Activated CD4-positive, alpha-beta T cell treated with anti-CD3 and anti-CD28 coated beads for 36 hours (primary cell): ENCODE results near the gene FMNL2. TPM values are rescaled to one million over a fixed set of nuclear protein-coding genes. Genes with fewer than 3 reads are reported as not detected.

Experiments
- ATAC-seq: fragments of 200-7000 bp; cut with Tn5 transposase; one replicate; pipeline ENCODE4 v1.10.0; 2021; ENCODE audit warnings: mild to moderate bottlenecking, moderate library complexity
- CTCF ChIA-PET: fragments of 350-600 bp; sonication (Branson Sonifier 250); formaldehyde crosslinking; loops from one replicate; lab custom pipeline; 2021; ENCODE audit warnings: antibody characterized with exemption; lab: Charles Lee
- POLR2A ChIA-PET: fragments of 350-600 bp; sonication (Branson Sonifier 250); formaldehyde crosslinking; loops from one replicate; lab custom pipeline; 2021; ENCODE audit warnings: antibody characterized with exemption, inconsistent platforms; lab: Charles Lee
- DNase-seq: peaks from one replicate; pipeline ENCODE4 v3.0.0-alpha.2; 2020
- H3K27ac Mint-ChIP-seq: one replicate; pipeline ENCODE4 v1.8.0; 2021; ENCODE audit warnings: mixed read lengths
- H3K27me3 Mint-ChIP-seq: one replicate; pipeline ENCODE4 v1.8.0; 2021; ENCODE audit warnings: mixed read lengths
- H3K36me3 Mint-ChIP-seq: one replicate; pipeline ENCODE4 v1.8.0; 2021; ENCODE audit warnings: low read depth, mixed read lengths
- H3K4me1 Mint-ChIP-seq: one replicate; pipeline ENCODE4 v1.8.0; 2021; ENCODE audit warnings: mixed read lengths
- H3K4me3 Mint-ChIP-seq: one replicate; pipeline ENCODE4 v1.8.0; 2021; ENCODE audit warnings: mild to moderate bottlenecking, moderate library complexity, mixed read lengths
- H3K9me3 Mint-ChIP-seq: one replicate; pipeline ENCODE4 v1.8.0; 2021; ENCODE audit warnings: low read depth, mixed read lengths
- intact Hi-C, 2 experiments: fragments of 100-400 bp; cut with DNase I in 1 of 2; cut with micrococcal nuclease in 1 of 2; formaldehyde crosslinking; loops; one replicate each; pipeline versions ENCODE4 v1.14.2 to v1.15.1; 2022 to 2024; cut with DNase I, micrococcal nuclease
- total RNA-seq, 2 experiments: library from RNA; stranded (reverse); gene quantifications; one replicate each; pipeline ENCODE4 v1.2.3, GENCODE V29; 2021

Gene FMNL2
- total RNA-seq, 2 experiments from 2014 or later = 3.0 to 3.3 TPM

GRCh38 chr2:152419944-152420343, 85.0 kb downstream of the FMNL2 start:
- H3K36me3 Mint-ChIP-seq = no peaks in the 10 kb centered on the region
- H3K27ac Mint-ChIP-seq = no peak overlapping the region
- no peak for ATAC-seq
- no peak overlapping the region for H3K4me3 Mint-ChIP-seq
- H3K27me3 Mint-ChIP-seq = peaks cover 13% of the 10 kb centered on the region
- no peaks in the 10 kb centered on the region for H3K9me3 Mint-ChIP-seq
- CTCF ChIA-PET = no interaction called here
- peaks cover 26% of the 10 kb centered on the region for H3K4me1 Mint-ChIP-seq
- POLR2A ChIA-PET = no interaction called here
- intact Hi-C loops = loop anchor here (2.0 to 5.0 kb wide), 4 partner anchors 25 to 1133 kb away; partner anchors contain the start of genes STAM2 (in 2 of the 2), ARL6IP6 (in 1 of the 2), NMI (in 1 of the 2) and PRPF40A (in 1 of the 2)
- no peak for DNase-seq

- Mint-ChIP-seq H3K36me3 (no peaks in the 10 kb centered on the region), H3K27me3 (peaks cover 13% of the 10 kb centered on the region), H3K4me3 (no peak overlapping the region), H3K4me1 (peaks cover 22% of the 10 kb centered on the region), H3K27ac (no peak overlapping the region), H3K9me3 (no peaks in the 10 kb centered on the region)
- ChIA-PET CTCF (no interaction called here), POLR2A (no interaction called here)
- DNase-seq = no peak
- ATAC-seq = no peak
- intact Hi-C loops = loop anchor here in 1 of 2 experiments (2.0 kb wide), 1 partner anchor 24 kb away; no protein-coding TSS in a partner anchor
Measured at GRCh38 chr2:152420363-152420762, 85.4 kb downstream of the FMNL2 start.

GRCh38 chr2:152420936-152421335, 86.0 kb downstream of the FMNL2 start:
- no peak overlapping the region for H3K4me3 Mint-ChIP-seq
- POLR2A ChIA-PET = interaction anchor here (0.6 kb wide), 1 partner anchor 38 kb away, joined by 3 read pairs; no protein-coding TSS in a partner anchor
- ATAC-seq = no peak

GRCh38 chr2:152421521-152422370, 86.8 kb downstream of the FMNL2 start:
- no peaks in the 10 kb centered on the region for H3K9me3 Mint-ChIP-seq

More at GRCh38 chr2:152420936-152421335, 86.0 kb downstream of the FMNL2 start:
- no peaks in the 10 kb centered on the region for H3K9me3 Mint-ChIP-seq
- intact Hi-C loops = loop anchor here in 1 of 2 experiments (2.0 kb wide), 1 partner anchor 24 kb away; no protein-coding TSS in a partner anchor
- DNase-seq = no peak
- no peak overlapping the region for H3K27ac Mint-ChIP-seq
- CTCF ChIA-PET = interaction anchor here (0.6 kb wide), 1 partner anchor 299 kb away, joined by 3 read pairs; no protein-coding TSS in a partner anchor
- no peaks in the 10 kb centered on the region for H3K36me3 Mint-ChIP-seq
- H3K4me1 Mint-ChIP-seq = peaks cover 16% of the 10 kb centered on the region
- peaks cover 13% of the 10 kb centered on the region for H3K27me3 Mint-ChIP-seq

GRCh38 chr2:152423684-152424083, 88.7 kb downstream of the FMNL2 start:
- ATAC-seq (no peak), DNase-seq (no peak)
- Mint-ChIP-seq H3K4me3 (no peak overlapping the region), H3K27me3 (peaks cover 12% of the 10 kb centered on the region), H3K36me3 (no peaks in the 10 kb centered on the region), H3K27ac (no peak overlapping the region), H3K9me3 (no peaks in the 10 kb centered on the region), H3K4me1 (peaks cover 8% of the 10 kb centered on the region)
- POLR2A ChIA-PET = no interaction called here
- intact Hi-C loops = no loop called here
- CTCF ChIA-PET = interaction anchor here (0.6 to 1.1 kb wide), 2 partner anchors 12 to 895 kb away, joined by 3 to 4 read pairs; no protein-coding TSS in a partner anchor

More at GRCh38 chr2:152421521-152422370, 86.8 kb downstream of the FMNL2 start:
- H3K27me3 Mint-ChIP-seq = peaks cover 13% of the 10 kb centered on the region
- no peak overlapping the region for H3K27ac Mint-ChIP-seq
- POLR2A ChIA-PET = interaction anchor here (0.6 kb wide), 1 partner anchor 39 kb away, joined by 3 read pairs; no protein-coding TSS in a partner anchor
- no peak overlapping the region for H3K4me3 Mint-ChIP-seq
- intact Hi-C loops = loop anchor here in 1 of 2 experiments (2.0 kb wide), 1 partner anchor 23 kb away; no protein-coding TSS in a partner anchor
- peak; percentile 82 for ATAC-seq
- H3K4me1 Mint-ChIP-seq = peaks cover 12% of the 10 kb centered on the region
- no peaks in the 10 kb centered on the region for H3K36me3 Mint-ChIP-seq
- DNase-seq = peak; percentile 27
- CTCF ChIA-PET = interaction anchor here (0.6 kb wide), 1 partner anchor 298 kb away, joined by 3 read pairs; no protein-coding TSS in a partner anchor

- intact Hi-C loops = no loop called here
- peaks cover 5% of the 10 kb centered on the region for H3K4me1 Mint-ChIP-seq
- no peak overlapping the region for H3K27ac Mint-ChIP-seq
Measured at GRCh38 chr2:152425765-152426727, 91.1 kb downstream of the FMNL2 start.

GRCh38 chr2:152426801-152427200, 91.8 kb downstream of the FMNL2 start:
- ChIA-PET POLR2A (no interaction called here), CTCF (no interaction called here)
- no peaks in the 10 kb centered on the region for H3K9me3 Mint-ChIP-seq
- H3K27ac Mint-ChIP-seq = no peak overlapping the region
- H3K4me3 Mint-ChIP-seq = no peak overlapping the region
- no peak for DNase-seq
- H3K27me3 Mint-ChIP-seq = peaks cover 3% of the 10 kb centered on the region
- no peak for ATAC-seq
- no peaks in the 10 kb centered on the region for H3K36me3 Mint-ChIP-seq
- intact Hi-C loops = no loop called here
- no peaks in the 10 kb centered on the region for H3K4me1 Mint-ChIP-seq

More at GRCh38 chr2:152425765-152426727, 91.1 kb downstream of the FMNL2 start:
- H3K4me3 Mint-ChIP-seq = no peak overlapping the region
- DNase-seq (no peak), ATAC-seq (no peak)
- no peaks in the 10 kb centered on the region for H3K36me3 Mint-ChIP-seq
- H3K9me3 Mint-ChIP-seq = no peaks in the 10 kb centered on the region
- peaks cover 3% of the 10 kb centered on the region for H3K27me3 Mint-ChIP-seq
- CTCF ChIA-PET = no interaction called here
- POLR2A ChIA-PET = no interaction called here

- Mint-ChIP-seq H3K36me3 (no peaks in the 10 kb centered on the region), H3K27ac (no peak overlapping the region), H3K4me3 (no peak overlapping the region), H3K9me3 (no peaks in the 10 kb centered on the region), H3K27me3 (peaks cover 3% of the 10 kb centered on the region), H3K4me1 (no peaks in the 10 kb centered on the region)
- no peak for DNase-seq
- ChIA-PET CTCF (no interaction called here), POLR2A (no interaction called here)
- ATAC-seq = no peak
- intact Hi-C loops = no loop called here
Measured at GRCh38 chr2:152427902-152428301, 92.9 kb downstream of the FMNL2 start.

- ChIA-PET CTCF (interaction anchor here (0.6 kb wide), 1 partner anchor 9 kb away, joined by 3 read pairs; no protein-coding TSS in a partner anchor), POLR2A (no interaction called here)
- H3K4me3 Mint-ChIP-seq = no peak overlapping the region
- no peak overlapping the region for H3K27ac Mint-ChIP-seq
- intact Hi-C loops = no loop called here
- H3K36me3 Mint-ChIP-seq = no peaks in the 10 kb centered on the region
- no peaks in the 10 kb centered on the region for H3K9me3 Mint-ChIP-seq
- no peak for ATAC-seq
- H3K4me1 Mint-ChIP-seq = no peaks in the 10 kb centered on the region
- peaks cover 3% of the 10 kb centered on the region for H3K27me3 Mint-ChIP-seq
- no peak for DNase-seq
Measured at GRCh38 chr2:152428800-152429582, 94.0 kb downstream of the FMNL2 start.

GRCh38 chr2:152430876-152431275, 95.9 kb downstream of the FMNL2 start:
- intact Hi-C loops = no loop called here
- no peak for ATAC-seq
- Mint-ChIP-seq H3K27ac (no peak overlapping the region), H3K9me3 (no peaks in the 10 kb centered on the region), H3K36me3 (no peaks in the 10 kb centered on the region), H3K27me3 (peaks cover 3% of the 10 kb centered on the region), H3K4me3 (no peak overlapping the region), H3K4me1 (no peaks in the 10 kb centered on the region)
- CTCF ChIA-PET = no interaction called here
- DNase-seq = no peak
- POLR2A ChIA-PET = no interaction called here
